Measurements from ENCODE around the gene CTNND2.

- TF ChIP-seq CTCF (IDR thresholded peaks at IDR 0.05; ENCODE audit: poor library complexity, severe bottlenecking) (no peak), RAD21 (conservative IDR thresholded peaks at IDR 0.05) (no peak)
Observed at GRCh38 chr5:11555171-11555570, 349.1 kb downstream of the CTNND2 start.
